Activated CD8-positive, alpha-beta memory T cell treated with anti-CD3 and anti-CD28 coated beads for 4 hours (primary cell): ENCODE data around the gene HOXA5.

Experiments used
- DNase-seq, 2 donors: peaks; one replicate each; pipeline ENCODE4 v3.0.0-alpha.2; 2020; ENCODE audit warnings: low read depth in 2 of 2

Gene HOXA5

DNA sequence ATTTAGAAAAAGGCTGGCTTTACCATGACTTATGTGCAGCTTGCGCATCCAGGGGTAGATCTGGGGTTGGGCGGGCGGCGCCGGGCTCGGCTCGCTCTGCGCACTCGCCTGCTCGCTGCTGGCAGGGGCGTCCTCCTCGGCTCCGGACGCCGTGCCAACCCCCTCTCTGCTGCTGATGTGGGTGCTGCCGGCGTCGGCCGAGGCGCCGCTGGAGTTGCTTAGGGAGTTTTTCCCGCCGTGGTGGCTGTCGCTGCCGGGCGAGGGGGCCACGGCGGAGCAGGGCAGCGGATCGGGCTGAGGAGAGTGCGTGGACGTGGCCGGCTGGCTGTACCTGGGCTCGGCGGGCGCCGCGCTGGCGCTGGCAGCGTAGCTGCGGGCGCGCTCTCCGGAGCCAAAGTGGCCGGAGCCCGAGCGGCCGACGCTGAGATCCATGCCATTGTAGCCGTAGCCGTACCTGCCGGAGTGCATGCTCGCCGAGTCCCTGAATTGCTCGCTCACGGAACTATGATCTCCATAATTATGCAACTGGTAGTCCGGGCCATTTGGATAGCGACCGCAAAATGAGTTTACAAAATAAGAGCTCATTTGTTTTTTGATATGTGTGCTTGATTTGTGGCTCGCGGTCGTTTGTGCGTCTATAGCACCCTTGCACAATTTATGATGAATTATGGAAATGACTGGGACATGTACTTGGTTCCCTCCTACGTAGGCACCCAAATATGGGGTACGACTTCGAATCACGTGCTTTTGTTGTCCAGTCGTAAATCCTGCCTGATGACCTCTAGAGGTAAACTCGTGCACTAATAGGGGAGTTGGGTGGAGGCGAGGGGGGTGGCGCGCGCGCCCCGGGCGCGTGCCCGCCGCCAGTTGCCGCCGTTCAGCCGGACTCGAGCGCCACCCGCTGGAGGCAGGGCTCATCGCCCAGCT lies at the start of gene HOXA5:
HOXA5 (minus strand) TSS at position 659 of the 927 bp plus-strand sequence; CDS start at position 585, 74 bp downstream.
- DNase-seq = no peak

DNA sequence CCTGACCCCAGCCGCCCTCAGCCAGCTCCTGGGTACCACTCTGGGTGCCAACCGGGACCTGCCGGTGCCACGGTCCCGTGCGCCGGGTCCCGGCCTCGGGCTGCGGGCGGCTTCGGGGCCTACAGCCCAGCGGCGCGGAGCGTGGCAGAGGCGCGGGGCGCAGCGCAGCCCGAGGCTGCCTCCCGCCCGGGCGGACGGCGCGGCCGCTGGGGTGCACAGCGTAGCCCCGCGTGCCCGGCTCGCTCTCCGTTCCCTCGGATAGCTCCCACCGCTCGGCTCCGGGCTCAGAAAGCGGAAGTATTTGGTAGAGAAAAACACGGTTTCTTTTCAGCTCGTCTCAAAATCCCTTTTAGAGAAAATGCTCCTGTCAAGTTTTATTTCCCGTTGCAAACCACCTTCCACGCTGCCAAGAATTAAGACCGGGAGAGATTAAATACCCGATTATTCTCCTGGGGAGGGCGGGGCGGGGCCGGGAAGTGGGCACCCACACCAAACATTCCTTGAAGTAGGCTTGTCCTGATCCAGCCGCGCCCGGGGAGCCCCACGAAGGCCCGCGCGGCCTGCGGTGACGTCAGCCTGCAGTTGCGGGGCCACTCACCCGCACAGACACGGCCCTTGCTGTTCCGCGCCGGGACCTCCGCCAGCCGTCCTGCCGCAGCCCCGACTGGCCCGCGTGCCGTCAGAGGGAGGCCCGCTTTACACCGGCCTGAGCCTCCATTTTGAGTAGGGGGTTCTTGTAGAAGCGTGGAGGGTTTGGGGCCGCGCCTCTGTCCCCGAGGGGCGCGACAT lies 49.3 kb upstream of the HOXA5 start:
- DNase-seq = no peak

DNA sequence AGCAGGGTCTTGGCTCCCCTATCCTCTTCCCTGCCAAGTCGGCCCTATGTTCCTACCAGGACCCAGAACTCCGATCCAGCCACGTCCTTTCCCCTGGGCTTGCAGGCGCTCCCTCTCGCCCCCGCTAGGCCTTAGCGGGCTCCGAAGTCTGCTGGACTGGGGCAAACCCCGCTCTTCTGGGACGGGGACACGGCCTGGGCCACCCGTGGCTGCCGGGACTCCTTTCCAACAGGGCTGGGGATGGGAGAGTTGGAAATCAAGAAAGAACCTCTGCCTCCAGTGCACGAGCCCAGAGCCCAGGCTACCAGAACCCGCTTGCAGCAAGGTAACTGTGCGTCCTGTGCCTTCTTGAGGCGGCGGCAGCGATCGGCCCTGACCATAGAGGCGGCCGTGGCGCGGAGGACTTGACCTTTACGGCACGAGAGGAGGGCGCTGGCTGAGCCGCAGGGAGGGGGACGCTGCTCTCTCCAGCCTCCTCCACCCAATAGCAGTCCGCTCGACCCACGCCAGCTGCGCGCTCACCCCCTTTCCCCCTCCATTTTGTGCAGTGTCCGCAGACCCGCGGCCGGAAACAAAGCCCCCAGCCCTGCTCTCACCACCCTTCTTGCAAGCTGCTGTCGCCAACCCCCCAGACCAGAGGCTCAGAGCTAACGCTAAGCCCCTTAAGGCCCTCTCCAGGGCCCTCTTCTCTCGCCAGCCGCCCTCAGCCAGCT lies 48.5 kb upstream of the HOXA5 start:
- DNase-seq = no peak

DNA sequence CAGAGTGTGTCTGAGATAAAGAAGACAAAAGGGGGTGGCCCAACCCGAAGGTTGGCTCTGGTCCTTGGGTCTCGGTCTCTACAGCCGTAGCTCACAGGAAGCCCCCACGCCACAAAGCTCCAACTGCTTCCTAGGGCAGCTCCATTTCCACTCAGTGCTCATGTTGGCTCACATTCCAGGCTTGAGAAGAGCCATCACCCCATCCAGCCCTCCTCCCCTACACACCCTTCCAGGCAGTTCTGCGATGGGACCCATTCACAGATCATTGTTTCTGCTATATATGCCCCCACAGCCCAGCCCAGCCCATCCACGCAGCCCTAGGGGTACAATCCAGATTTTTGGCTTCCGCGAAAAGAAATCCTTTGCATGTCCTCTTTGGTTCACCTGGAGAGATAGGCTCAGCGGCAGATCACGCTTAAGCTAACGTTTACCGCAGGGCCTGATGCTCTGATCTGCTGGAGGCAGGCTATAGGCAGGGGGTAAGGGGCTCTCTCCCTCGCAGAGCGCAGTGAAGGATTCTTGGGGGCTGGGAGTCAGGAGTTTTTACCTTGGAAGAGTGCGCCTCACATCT lies 47.8 kb upstream of the HOXA5 start:
- no peak for DNase-seq

DNA sequence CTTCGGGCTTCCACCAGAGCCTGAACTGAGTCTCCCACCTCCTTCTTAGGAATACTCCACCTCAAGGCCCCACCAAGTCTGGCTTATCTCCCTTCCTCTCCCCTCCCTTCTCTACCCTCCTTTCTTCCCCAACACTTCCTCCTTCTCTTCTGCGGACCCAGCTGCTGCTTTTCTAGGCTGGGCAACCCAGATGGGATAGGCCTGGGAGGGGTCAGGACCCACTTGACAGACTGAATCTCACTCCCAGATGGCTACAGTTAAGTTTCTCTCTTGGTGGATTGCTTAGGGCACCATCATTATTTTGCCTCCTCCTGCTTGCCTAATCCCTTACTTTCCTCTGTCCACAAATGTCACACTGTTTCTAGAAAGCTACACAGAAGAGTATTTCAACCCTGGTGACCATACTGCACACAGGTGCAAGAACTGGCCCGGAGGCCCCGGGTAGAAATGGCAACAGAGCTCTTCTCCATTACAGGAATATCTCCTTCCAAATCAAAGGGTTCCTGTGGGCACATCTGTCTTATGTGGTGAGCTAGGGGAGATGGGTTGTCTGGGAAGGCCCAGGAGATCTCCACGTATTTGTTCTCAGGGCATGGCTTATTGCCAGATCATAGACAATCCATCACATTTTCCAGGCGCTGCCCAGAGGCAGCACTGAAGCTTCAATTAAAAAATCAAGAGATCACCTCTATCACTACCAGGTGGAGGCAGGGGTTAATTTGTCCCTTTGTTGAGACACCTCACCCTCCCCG lies 46.7 kb upstream of the HOXA5 start:
- DNase-seq = no peak

DNA sequence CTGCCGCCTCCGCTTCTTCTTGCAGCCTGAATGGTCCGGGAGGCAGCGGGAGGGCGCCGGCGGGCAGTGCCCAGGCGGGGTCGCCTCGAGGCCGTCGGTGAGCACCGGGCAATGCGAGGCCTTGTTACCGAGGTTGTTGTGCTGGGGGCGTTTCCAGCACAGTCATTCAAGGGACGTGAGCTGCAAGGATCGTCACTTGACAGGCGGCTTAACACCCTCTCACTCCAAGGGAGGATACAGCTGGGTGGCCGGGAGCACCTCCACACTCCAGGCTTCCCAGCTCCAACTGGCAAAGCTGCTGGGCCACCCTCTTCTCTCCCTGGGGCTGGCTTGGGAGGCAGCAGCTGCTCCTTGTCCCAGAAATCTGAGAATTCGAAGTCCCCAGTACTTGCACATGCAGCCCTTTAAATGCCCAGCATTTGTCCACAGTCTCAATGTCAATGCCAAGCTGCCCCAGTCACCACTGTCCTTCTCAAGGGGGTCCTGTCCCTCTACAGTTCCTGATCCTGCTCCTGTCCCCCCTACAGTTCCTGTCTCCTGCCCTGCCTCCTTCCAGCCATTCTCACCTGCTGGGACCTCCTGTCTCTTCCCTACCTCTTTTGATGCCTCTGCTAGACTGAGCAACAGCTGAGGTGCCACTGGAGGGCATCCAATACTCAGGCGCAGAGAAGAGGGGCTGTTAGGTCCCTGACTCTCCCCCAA lies 46.0 kb upstream of the HOXA5 start:
- DNase-seq = no peak

DNA sequence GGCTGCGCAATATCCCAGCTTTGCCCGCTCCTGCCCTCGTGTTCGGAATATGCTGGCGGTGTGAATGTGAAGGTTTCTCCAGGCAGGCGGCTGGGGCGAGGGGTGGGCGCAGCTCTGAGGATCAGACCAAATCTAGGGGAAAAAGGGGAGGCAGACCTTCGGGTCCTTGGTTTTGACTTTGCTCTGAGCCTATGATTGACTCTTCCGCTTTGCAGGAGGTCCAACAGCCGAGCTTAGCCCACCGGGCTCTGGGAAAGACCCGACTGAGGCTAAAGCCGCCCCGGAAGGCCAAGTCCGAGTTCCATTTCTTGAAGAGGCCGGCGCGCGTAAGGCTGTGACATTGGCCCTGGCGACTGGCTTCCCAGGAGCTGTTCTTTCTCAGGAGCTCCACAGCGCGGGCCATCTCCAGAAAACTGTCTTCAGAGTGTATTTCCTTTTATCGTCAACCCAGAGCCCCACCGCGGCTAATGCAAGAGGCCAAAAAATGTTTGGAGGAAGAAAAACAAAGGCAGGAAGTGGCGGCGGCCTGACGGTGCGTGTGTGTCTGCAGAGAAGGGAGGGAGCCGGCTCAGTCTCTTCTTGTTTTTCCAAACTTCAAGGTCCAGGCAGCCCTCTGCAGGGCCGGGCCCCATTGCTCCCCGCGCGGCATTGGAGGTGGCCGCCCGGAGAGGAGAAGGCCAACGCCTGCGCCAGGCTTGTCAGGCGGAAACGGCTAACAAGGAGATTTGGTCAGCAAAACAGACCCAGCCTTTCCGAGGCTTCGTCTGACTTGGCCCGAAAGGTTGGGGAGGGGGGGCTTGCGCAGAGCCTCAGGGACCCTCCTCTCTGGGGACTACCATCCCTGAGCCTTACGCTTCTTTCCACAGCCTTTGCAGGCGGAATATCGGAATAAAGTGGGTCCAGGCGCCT lies 45.2 kb upstream of the HOXA5 start:
- DNase-seq = no peak

DNA sequence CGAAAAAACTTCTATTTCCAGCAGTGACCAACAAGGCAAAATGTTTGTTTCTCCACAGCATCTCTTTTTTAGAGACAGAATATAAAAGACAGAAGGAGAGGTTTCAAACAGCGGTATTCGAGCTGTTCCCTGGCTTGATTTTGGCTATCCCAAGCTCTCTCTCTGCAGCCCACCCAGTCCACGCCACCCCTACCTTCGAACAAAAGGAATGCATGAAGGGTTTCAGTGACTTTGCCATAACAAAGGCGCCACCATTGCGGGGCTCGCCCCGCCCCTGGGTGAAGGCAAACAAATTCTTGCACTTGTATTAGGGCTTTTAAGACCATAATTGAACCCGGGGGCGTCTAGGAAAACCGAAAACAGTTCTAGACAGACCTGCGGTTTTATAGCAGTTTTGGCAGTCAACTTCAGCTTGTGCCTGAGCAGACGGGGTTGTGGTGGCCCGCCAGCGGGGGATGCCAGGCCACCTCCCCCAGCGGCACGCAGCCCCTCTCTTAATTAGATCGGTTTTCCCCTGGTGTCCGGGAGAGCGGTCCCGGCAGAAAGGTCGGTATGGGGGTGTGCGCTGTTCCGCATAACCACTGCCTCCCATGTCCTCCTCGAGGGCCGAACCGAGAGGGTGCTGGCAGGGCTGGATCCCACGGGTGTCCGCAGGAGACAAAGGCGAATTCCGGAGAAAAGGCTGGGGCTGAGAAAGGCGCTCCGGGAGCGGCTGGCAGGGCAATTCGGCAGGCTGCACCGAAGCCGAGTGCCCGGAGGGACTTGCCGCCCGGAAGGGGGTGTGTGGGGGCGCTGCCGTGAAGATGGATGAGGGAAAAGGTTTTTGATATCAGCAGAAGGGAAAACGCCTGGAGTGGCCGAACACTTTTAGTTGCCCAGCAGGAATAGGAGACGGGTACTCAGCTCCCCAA lies 44.2 kb upstream of the HOXA5 start:
- no peak for DNase-seq

DNA sequence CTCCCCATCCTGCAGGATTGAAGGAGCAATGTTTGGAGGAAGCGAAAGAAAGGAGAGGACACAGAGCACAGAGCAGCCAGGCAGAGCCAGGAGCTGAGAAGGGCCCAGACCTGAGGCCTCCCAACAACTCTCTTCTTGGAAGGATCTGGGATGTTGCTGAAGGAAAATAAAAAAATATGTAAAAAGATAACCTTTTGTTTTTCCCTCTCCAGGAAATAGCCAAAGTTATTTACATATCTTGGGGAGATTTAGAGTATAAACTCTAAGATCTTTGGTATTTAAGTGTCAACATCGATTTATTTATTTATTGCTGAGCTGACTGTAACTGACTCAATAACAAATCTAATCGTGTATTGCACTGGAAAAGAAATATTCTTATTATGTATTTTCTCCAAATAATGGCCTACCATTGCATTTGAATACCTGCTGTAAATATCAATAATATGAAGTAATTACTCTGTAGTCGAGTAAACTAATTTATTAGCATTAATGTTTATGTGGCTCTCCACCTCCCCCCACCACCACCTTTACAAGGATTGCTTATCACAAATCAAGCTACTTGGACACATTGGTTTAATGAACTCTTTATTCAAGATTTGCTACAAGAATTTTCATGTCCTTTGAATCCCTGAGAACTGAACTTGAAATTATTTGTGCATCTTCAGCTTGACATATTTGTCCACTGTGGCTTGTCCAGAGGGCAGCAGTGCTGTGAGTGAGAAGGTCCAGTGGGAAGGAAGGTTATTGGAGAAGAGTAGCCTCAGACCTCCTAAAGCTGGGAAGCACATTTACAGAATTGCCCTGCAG lies 43.4 kb upstream of the HOXA5 start:
- no peak for DNase-seq

DNA sequence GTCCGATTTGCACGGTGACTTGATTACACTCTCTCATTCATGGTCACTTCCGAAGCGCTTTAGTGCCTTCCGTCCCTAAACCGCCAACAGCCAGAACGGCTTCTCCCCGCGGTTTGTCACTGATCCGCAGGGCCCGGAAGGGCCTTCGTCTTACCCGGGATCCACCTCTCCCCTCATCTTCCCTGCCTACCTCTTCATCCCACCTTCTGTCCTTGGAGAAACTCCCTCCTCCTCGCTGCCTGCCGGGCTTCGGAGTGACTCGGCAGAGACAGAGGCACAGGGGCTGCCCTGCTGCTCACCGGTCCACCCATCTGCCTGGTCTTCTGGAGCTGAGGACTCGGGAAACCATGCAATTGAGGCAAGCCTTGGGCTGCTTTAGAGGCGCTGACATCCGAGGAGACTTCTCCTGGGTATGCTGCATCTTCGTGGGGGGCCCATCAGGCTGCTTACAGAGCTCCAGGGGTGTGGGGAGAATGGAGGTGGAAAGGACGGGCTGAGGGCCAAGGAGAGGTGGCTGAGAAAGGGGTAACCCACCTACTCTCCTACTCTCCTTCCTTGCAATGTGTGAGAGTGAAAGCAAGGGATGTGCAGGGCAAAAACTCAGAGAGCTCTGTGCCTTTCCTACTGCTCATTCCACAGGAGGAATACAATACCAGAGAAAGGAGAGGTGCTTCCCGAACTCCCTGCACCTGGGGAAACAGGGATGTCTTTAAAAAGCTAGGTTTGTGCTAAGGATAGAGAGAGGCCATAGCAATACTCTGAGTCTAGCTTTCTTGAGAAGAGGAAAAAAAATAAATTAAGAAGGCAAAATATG lies 42.6 kb upstream of the HOXA5 start:
- no peak for DNase-seq

DNA sequence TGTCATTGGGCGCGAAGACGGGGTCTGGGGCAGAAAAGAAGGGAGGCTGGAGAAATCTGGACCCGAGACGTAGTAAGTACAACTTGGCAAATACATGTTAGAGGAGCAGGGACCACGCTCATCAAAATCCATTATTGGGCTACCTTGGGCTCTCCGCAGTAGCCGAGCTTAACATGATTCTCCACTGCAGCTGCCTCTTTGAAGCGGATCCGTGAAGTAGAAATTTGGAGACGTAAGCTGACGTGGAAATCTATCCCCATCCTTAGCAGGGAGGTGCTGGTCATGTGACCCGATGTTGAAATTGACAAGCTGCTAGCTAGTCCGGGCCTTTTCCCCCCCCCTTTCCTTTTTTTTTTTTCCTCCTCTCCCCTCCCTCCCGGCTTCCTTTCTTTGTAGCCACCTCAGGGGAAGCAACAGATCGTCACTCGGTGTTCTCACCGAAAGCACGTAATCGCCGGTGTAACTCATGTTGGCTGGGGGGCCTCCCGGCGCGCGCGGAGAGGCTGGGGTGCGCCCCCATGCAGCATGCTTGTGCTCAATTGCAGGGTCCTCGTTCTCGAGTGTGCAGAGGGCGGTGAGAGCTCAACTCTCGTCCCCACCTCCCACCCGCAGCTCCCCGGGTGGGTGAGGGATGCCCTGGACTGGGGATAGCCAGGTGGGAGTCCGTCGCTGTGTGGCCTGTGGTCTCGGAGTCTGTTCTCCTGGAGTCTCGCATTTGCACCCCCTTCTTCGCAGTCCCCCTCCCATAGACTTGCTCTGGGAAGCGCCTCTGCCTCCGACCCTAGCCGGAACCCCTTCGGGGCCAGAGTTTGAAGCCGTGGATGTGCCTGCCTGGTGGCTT lies 41.8 kb upstream of the HOXA5 start, which contains the start of gene HOXA11:
HOXA11 (minus strand) TSS at position 220 of the 841 bp plus-strand sequence; CDS start at position 132, 88 bp downstream.
- no peak for DNase-seq

DNA sequence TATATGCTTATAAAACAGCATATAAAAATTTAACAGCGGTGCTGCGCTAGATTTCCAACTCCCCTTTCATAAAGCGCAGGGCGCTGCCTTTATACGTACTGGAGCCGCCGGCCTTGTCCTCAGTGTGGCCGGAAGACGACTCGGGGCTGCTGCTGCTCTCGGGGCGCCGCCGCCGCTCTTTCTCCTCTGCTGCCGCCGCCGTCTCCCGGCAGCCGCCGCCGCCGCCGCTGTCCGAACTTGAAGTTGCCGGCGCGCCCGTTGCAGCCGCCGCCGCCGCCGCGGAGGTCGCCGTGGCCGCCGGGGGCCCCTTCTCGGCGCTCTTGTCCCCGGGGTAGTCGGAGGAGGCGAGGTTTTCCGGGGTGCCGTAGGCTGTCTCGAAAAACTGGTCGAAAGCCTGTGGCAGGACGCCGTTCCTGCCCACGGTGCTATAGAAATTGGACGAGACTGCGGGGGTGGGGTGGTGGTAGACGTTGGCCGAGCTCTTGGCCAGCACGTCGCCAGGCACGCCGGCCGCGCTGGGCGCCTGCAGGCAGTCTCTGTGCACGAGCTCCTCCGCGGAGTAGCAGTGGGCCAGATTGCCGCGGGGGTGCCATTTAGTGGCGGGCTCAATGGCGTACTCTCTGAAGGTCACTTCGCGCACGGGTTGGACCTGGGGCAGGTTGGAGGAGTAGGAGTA lies 41.0 kb upstream of the HOXA5 start:
- no peak for DNase-seq

DNA sequence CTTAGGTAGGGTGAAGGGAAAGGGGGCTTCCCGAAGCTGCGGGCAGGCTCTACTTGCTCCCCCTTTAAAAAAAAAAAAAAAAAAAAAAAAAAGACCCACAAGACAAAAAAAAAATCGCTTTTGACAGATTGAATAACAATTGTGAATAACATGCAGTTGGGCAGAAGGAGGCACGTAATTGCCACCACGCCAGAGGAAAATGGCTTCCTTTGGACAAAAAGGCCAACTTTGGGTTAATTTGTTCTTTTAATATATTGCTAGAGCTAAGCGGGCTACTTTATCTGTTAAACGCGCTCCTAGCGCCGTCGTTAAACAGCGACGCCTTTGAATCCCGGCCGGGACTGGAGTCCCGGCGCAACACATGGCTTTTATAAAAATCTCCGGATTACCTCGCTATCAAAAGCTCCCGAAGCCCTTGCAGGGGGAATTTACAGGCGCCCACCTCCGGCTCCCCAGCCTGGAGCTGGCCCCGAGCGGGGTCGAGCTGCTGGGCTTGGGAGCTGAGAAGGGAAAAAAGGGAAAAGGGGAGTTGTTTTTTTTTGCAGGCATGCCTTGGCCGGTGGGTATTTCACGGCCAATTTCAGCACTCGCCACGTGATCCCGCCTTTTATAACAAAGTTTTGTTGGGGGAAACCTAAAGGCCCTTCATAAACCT lies 40.3 kb upstream of the HOXA5 start:
- DNase-seq = no peak
